Heart right ventricle (tissue), 16 donors: Measurements from ENCODE around the gene PAQR5. TPM values are rescaled to one million over a fixed set of nuclear protein-coding genes. Genes with fewer than 3 reads are reported as not detected.

Experiments used
- ATAC-seq, 8 donors: fragments of 200-7000 bp; cut with Tn5 transposase; one replicate each; pipeline ENCODE4 v1.9.1; 2020; ENCODE audit warnings: mild to moderate bottlenecking in 8 of 8, moderate library complexity in 8 of 8, moderate number of reproducible peaks in 1 of 8
- DNase-seq, 2 donors: peaks; one replicate each; pipeline ENCODE4 v3.0.0-alpha.2; 2020
- H3K27ac ChIP-seq, 10 donors: fragments of 200-600 bp; sonication (generic) in 2 of 10; one replicate each; pipeline versions ENCODE4 v1.5.0 to v1.8.0; 2020 to 2022; ENCODE audit warnings: mild to moderate bottlenecking in 3 of 10
- H3K27me3 ChIP-seq, 7 donors: fragments of 200-600 bp; one replicate each; pipeline ENCODE4 v1.8.0; 2021 to 2022; ENCODE audit warnings: mild to moderate bottlenecking in 2 of 7
- H3K36me3 ChIP-seq, 9 donors: fragments of 200-600 bp; sonication (generic) in 1 of 9; one replicate each; pipeline versions ENCODE4 v1.5.0 to v1.8.0; 2020 to 2022; ENCODE audit warnings: mild to moderate bottlenecking in 2 of 9
- H3K4me1 ChIP-seq, 9 donors: fragments of 200-600 bp; sonication (generic) in 1 of 9; one replicate each; pipeline versions ENCODE4 v1.5.0 to v1.8.0; 2020 to 2022; ENCODE audit warnings: mild to moderate bottlenecking in 4 of 9
- H3K4me3 ChIP-seq, 10 donors: fragments of 200-600 bp; sonication (generic) in 2 of 10; one replicate each; pipeline versions ENCODE4 v1.5.0 to v1.8.0; 2020 to 2022; ENCODE audit warnings: mild to moderate bottlenecking in 7 of 10, moderate library complexity in 2 of 10
- H3K9me3 ChIP-seq, 11 donors: fragments of 200-600 bp in 10 of 11; sonication (generic) in 2 of 11; one replicate each; pipeline versions ENCODE4 v1.5.0 to v1.8.0; 2013 to 2022; ENCODE audit warnings: mild to moderate bottlenecking in 2 of 11, control low read depth in 1 of 11, moderate library complexity in 1 of 11
- CTCF ChIP-seq, 9 donors: fragments of 200-600 bp; sonication (generic) in 2 of 9; IDR thresholded peaks; one replicate each; pipeline versions ENCODE4 v1.5.0 to v1.8.0; 2021 to 2022; ENCODE audit warnings: antibody characterized with exemption in 9 of 9, mild to moderate bottlenecking in 5 of 9, moderate library complexity in 1 of 9
- WGBS, 2 donors: extraction: QIAGEN DNeasy Blood & Tissue Kit; methylation state at CpG; one replicate each; pipeline ENCODE4 v1.1.7; 2013; ENCODE audit warnings: inconsistent platforms in 1 of 2; 5-methylcytosine and 5-hydroxymethylcytosine counted together
- intact Hi-C, 10 donors: fragments of 100-400 bp; cut with DNase I; formaldehyde crosslinking; loops; one replicate each; pipeline versions ENCODE4 v1.11.1 to v1.14.2; 2022
- polyA plus RNA-seq, 2 donors: library from polyadenylated mRNA; stranded (reverse); fragments of 200-250 nt; gene quantifications; one replicate each; pipeline ENCODE4 v1.2.3, GENCODE V29; 2013
- total RNA-seq, 10 donors: library from RNA; stranded (reverse); fragmentation: NEBNext Ultra II Directional in 3 of 10; extraction: Animal tissue kit (Norgen Biotek cat#: 25700) in 3 of 10; gene quantifications; one replicate each; pipeline versions ENCODE4 v1.2.1 to v1.2.4, GENCODE V29; 2021 to 2023
- donor health status: Arrhythmogenic right ventricular cardiomyopathy.
- donor health status: ischemic (EF 13 %, LVEDD 7.1; RV severe dilation, severe dysfunction).
- donor health status: healthy with polysubstance abuse.
- donor health status: DM: no; HTN: yes; CAD: no.
- donor health status: DM: no; HTN: no; CAD: no.
- donor health status: ischemic (EF 25% LVEDD 6.9; RV normal size, moderate dysfunction).
- donor health status: ischemic (EF 25% LVEDD 5.7; RV mildly dilated, moderate dysfunction).
- donor health status: healthy.
- donor health status: DM: yes; HTN: yes; CAD: no.
- donor health status: Ischemic cardiomyopathy.
- donor health status: ischemic (EF 35%, LVEDD 5.7; RV mildly dilated, moderate dysfunction).
- donor health status: nonischemic (EF 11% LVEDD 7.7; RV severe dilation, severe dysfunction).
- donor health status: DM: yes; HTN: yes; CAD: no.
- donor health status: PGD.
- donor health status: ischemic (EF 29% LVEDD 5.4; RV normal size, mild dysfunction).
- donor health status: nonischemic (EF 23%, LVEDD 6.1; RV moderate dilation, normal function).

PAQR5 gene
- total and polyA plus RNA-seq, 12 donors, result 0.32 to 1.0 (median 0.60) TPM

GRCh38 chr15:69451951-69452691 is 153.4 kb downstream of the PAQR5 start:
- ATAC-seq (peak; percentile 22 to 63 (median 52)), DNase-seq (no peak)
- no peaks in the 10 kb centered on the region for H3K9me3 ChIP-seq
- H3K27ac ChIP-seq, result peak overlapping the region; percentile 80 to 99 (median 95)
- intact Hi-C loops, result loop anchor here in 1 of 10 donors (1.0 kb wide), 1 partner anchor 10 kb away; no protein-coding TSS in a partner anchor
- H3K4me3 ChIP-seq, result peak overlapping the region in 9 of 10 donors; percentile 73 to 99 (median 91)
- H3K36me3 ChIP-seq, result peaks cover 0 to 50% (median 17%) of the 10 kb centered on the region in 9 donors
- peaks cover 3 to 42% (median 31%) of the 10 kb centered on the region in 9 donors for H3K4me1 ChIP-seq
- no peak for TF ChIP-seq CTCF (IDR thresholded peaks at IDR 0.05)
- H3K27me3 ChIP-seq, result no peaks in the 10 kb centered on the region
- 8 to 18% methylated on average over 32 of the region's 32 CpGs for WGBS, 2 donors

GRCh38 chr15:69452692-69453521 is 154.2 kb downstream of the PAQR5 start, which contains the start of gene RPLP1:
Gene RPLP1, plus strand, starts transcription at chr15:69452818. Its CDS starts 131 bp downstream, at chr15:69452949.
- intact Hi-C loops, result loop anchor here in 1 of 10 donors (1.0 kb wide), 1 partner anchor 9 kb away; no protein-coding TSS in a partner anchor

GRCh38 chr15:69454953-69455352 is 156.2 kb downstream of the PAQR5 start:
- Histone ChIP-seq H3K9me3 (no peaks in the 10 kb centered on the region), H3K4me1 (peaks cover 3 to 50% (median 35%) of the 10 kb centered on the region in 9 donors), H3K36me3 (peaks cover 0 to 47% (median 17%) of the 10 kb centered on the region in 9 donors), H3K27ac (peak overlapping the region in 2 of 10 donors; percentile 7 to 97), H3K4me3 (peak overlapping the region in 6 of 10 donors; percentile 6 to 98 (median 80)), H3K27me3 (no peaks in the 10 kb centered on the region)
- no peak for TF ChIP-seq CTCF (IDR thresholded peaks at IDR 0.05)
- intact Hi-C loops, result no loop called here
- 31 to 34% methylated on average over 5 of the region's 5 CpGs for WGBS, 2 donors
- ATAC-seq, result no peak
- DNase-seq, result no peak

More at GRCh38 chr15:69452692-69453521, 154.2 kb downstream of the PAQR5 start, which contains the start of gene RPLP1:
- no peak for TF ChIP-seq CTCF (IDR thresholded peaks at IDR 0.05)
- Histone ChIP-seq H3K4me3 (peak within 1 kb of the TSS; percentile 73 to 99 (median 90)), H3K9me3 (no peaks in the 10 kb centered on the region), H3K36me3 (peaks cover 0 to 51% (median 17%) of the 10 kb centered on the region in 9 donors), H3K27ac (peak within 1 kb of the TSS; percentile 84 to 99 (median 95)), H3K27me3 (no peaks in the 10 kb centered on the region), H3K4me1 (peaks cover 3 to 43% (median 32%) of the 10 kb centered on the region in 9 donors)
- 0 to 1% methylated on average over 77 of the region's 77 CpGs for WGBS, 2 donors
- DNase-seq (peak; percentile 96 to 97), ATAC-seq (peak; percentile 96 to 98 (median 96))
